Activated T-helper 2 cell treated with anti-CD3 and anti-CD28 coated beads, Interferon-gamma antibody, Interleukin-2, Interleukin-4, amounts not matched to agents 10 μg/mL and 5 μg/mL and 100 μg/mL, durations not matched to agents 14 hours and 24 hours and 36 hours (primary cell): ENCODE measurements around the gene JPH2. TPM values are rescaled to one million over a fixed set of nuclear protein-coding genes. Genes with fewer than 3 reads are reported as not detected.

Source experiments
- DNase-seq: peaks from one replicate; pipeline ENCODE4 v3.0.0; 2021; ENCODE audit warnings: low spot score
- H3K27ac Mint-ChIP-seq: one replicate; pipeline ENCODE4 v1.8.0; 2021; ENCODE audit warnings: mixed read lengths
- H3K27me3 Mint-ChIP-seq: one replicate; pipeline ENCODE4 v1.8.0; 2021; ENCODE audit warnings: low read depth, mixed read lengths
- H3K36me3 Mint-ChIP-seq: one replicate; pipeline ENCODE4 v1.8.0; 2021; ENCODE audit warnings: low read depth, mixed read lengths
- H3K4me1 Mint-ChIP-seq: one replicate; pipeline ENCODE4 v1.8.0; 2021; ENCODE audit warnings: low read depth, mixed read lengths
- H3K4me3 Mint-ChIP-seq: one replicate; pipeline ENCODE4 v1.8.0; 2021; ENCODE audit warnings: low read depth, mild to moderate bottlenecking, moderate library complexity, mixed read lengths
- H3K9me3 Mint-ChIP-seq: one replicate; pipeline ENCODE4 v1.8.0; 2021; ENCODE audit warnings: mixed read lengths
- intact Hi-C: fragments of 100-400 bp; cut with micrococcal nuclease; formaldehyde crosslinking; loops from one replicate; pipeline ENCODE4 v1.15.1; 2023
- total RNA-seq: library from RNA; stranded (reverse); gene quantifications from 2 replicates; pipeline ENCODE4 v1.2.3, GENCODE V29; 2022

Gene JPH2
- total RNA-seq, 1 donor from 2014 or later, result not detected

DNA sequence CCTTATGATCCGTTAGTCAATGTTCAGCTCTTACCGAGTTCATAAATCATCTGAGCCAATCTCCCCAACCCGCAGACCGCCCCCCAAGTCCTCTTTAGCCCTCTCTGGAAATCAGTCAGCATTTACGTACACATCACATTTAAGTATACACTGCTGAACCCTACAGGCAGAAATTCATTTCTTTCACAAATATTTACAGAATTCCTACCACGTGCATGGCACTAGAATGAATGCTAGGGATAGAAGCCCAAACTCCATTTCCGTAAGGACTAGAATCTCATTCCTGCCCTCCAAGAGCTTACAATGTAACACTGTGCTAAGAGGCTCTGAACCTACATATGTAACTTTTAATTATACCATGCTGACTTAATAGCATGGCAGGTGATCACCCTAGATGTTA, 21.8 kb upstream of the JPH2 start:
- peaks cover 51% of the 10 kb centered on the region for H3K4me1 Mint-ChIP-seq
- H3K27me3 Mint-ChIP-seq, result no peaks in the 10 kb centered on the region
- H3K27ac Mint-ChIP-seq, result no peak overlapping the region
- H3K4me3 Mint-ChIP-seq, result peak overlapping the region; percentile 97
- H3K36me3 Mint-ChIP-seq, result peaks cover 22% of the 10 kb centered on the region
- intact Hi-C loops, result no loop called here
- no peaks in the 10 kb centered on the region for H3K9me3 Mint-ChIP-seq
- no peak for DNase-seq

DNA sequence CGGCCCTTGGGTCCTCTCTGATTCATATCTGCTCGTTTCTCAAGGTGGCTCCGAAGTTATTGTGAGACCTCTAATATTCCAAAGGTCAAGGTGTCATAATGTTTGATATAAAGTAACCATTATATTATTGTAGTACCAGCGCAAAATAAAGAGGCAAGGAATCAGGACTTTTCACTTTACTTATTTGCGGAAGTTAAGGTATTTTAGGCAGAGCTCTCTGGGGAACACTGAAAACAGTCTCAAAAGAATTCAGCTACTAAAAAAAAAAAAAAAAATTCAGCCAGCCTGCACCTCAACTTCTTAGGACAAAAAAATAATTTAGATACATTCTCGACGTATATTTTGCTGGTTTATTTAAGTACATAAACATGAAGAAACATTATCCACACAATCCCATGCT, 21.2 kb upstream of the JPH2 start:
- intact Hi-C loops, result no loop called here
- H3K27ac Mint-ChIP-seq, result no peak overlapping the region

DNA sequence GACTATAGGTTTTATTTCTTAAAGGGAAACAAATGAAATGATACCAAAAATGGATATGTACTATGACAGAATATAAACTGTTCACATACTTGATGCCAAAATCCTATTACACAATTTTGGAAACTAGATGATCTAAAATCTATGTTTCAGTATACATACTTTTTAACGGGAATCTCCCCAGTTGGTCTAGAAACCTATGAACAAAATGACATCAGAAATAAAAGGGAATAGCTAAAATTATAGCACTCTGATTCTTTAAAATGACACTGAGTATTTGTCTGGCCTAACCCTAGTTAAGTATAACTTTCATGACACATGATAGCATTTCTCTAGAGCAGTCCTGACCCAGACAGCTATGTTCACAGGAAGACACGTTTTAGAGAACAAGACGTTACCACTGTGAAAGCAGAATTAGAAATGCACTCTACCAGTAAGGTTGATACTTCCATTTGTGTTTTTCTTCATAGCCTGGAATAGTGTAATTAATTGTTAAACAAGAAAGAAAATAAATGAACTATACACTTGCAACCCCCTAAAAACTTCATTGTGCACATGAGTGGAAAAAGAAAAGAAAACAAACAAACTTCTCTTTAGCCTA, 20.2 kb upstream of the JPH2 start:
- Mint-ChIP-seq H3K27ac (no peak overlapping the region), H3K27me3 (no peaks in the 10 kb centered on the region), H3K9me3 (no peaks in the 10 kb centered on the region), H3K36me3 (peaks cover 36% of the 10 kb centered on the region), H3K4me1 (peaks cover 53% of the 10 kb centered on the region), H3K4me3 (no peak overlapping the region)
- no peak for DNase-seq
- intact Hi-C loops, result no loop called here

More for the DNA sequence above, 21.2 kb upstream of the JPH2 start:
- Mint-ChIP-seq H3K4me3 (peak overlapping the region; percentile 97), H3K4me1 (peaks cover 54% of the 10 kb centered on the region), H3K27me3 (no peaks in the 10 kb centered on the region), H3K9me3 (no peaks in the 10 kb centered on the region), H3K36me3 (peaks cover 28% of the 10 kb centered on the region)
- DNase-seq, result no peak

DNA sequence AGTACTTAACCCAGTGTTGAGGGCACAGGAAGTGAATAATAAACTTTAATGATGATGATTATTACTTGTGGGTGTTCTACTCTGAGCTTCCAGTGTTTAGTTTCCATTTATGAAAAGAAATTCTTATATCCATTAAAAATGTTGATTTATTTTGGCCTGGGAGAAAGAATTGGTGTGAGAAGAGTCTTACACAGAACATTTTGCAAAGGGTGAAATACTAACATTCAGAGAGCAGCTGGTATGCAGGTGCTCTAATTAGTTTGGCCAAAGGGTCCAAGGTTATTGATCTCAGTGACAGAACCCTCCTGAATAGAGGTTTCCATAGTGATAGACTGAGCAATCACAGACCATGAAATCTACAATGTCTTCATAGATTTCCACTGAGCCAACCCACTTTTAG, 19.1 kb upstream of the JPH2 start:
- Mint-ChIP-seq H3K4me3 (no peak overlapping the region), H3K27ac (no peak overlapping the region), H3K36me3 (peaks cover 46% of the 10 kb centered on the region), H3K9me3 (no peaks in the 10 kb centered on the region), H3K27me3 (no peaks in the 10 kb centered on the region), H3K4me1 (peaks cover 44% of the 10 kb centered on the region)
- no peak for DNase-seq
- intact Hi-C loops, result no loop called here

DNA sequence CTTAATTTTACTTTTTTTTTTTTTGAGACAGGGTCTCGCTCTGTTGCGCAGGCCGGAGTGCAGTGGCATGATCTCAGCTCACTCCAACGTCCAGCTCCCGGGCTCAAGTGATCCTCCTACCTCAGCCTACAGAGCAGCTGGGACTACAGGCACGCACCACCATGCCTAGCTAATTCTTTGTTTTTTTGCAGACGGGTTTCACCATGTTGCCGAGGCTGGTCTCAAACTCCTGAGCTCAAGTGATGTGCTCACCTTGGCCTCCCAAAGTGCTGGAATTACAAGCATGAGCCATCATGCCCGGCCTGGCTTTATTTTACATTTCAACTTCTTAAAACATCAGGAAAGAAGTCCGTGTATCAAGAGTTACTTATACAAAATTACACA, 17.8 kb upstream of the JPH2 start:
- H3K27ac Mint-ChIP-seq, result no peak overlapping the region
- peaks cover 52% of the 10 kb centered on the region for H3K4me1 Mint-ChIP-seq
- H3K9me3 Mint-ChIP-seq, result peaks cover 4% of the 10 kb centered on the region
- H3K36me3 Mint-ChIP-seq, result peaks cover 59% of the 10 kb centered on the region
- H3K27me3 Mint-ChIP-seq, result no peaks in the 10 kb centered on the region
- H3K4me3 Mint-ChIP-seq, result no peak overlapping the region
- intact Hi-C loops, result no loop called here
- no peak for DNase-seq

DNA sequence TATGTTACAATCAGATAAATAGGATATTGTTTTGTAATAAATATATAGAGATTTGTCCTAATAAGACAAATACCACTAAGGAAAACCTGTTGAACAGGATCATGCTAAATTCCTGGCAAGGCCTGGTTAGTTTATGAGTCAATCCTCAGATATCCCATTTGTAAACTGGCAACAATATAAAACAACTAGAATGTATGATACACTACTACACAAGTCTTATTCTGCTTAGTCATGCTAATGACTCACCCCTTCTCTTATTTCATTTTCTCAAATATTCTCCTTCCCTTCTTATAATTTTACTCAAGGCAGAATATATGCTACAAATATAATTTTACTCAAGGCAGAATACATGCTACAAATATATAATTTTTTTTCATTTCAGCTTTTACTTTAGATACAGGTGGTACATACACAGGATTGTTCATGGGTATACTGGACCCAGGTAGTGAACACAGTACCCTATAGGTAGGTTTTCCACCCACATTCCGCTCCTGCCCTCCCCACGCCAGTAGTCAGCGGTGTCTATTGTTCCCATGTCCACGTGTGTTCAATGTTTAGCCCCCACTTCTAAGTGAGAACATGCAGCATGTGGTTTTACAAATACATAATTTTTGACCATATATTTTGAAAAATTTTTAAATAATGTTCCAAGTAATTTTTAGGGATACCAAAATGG, 17.3 kb upstream of the JPH2 start:
- no peak for DNase-seq
- Mint-ChIP-seq H3K4me1 (peaks cover 52% of the 10 kb centered on the region), H3K27ac (no peak overlapping the region)

DNA sequence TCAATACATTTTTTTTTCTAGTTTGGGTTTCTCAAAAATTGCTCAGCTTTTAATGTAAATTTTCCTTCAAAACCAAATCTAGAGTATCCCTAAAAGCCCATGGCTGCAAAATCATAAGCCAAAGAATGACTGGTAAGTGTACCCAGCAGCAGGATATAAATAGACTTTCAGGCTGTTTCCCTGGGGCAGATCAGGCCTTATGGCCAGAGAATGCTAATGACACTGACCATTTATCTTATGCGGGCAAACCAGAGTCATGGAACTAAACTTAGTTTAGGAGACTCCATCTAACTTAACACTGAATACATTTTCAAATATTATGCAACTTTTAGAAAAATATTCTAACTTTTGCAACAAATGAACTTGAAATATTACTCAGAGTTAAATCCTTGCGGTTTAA, 16.2 kb upstream of the JPH2 start:
- DNase-seq, result no peak
- Mint-ChIP-seq H3K27ac (no peak overlapping the region), H3K4me3 (no peak overlapping the region), H3K36me3 (peaks cover 71% of the 10 kb centered on the region), H3K9me3 (peaks cover 4% of the 10 kb centered on the region), H3K4me1 (peaks cover 48% of the 10 kb centered on the region), H3K27me3 (no peaks in the 10 kb centered on the region)
- intact Hi-C loops, result no loop called here

More for the DNA sequence above, 17.3 kb upstream of the JPH2 start:
- Mint-ChIP-seq H3K27me3 (no peaks in the 10 kb centered on the region), H3K4me3 (no peak overlapping the region), H3K9me3 (peaks cover 4% of the 10 kb centered on the region), H3K36me3 (peaks cover 64% of the 10 kb centered on the region)
- intact Hi-C loops, result no loop called here

DNA sequence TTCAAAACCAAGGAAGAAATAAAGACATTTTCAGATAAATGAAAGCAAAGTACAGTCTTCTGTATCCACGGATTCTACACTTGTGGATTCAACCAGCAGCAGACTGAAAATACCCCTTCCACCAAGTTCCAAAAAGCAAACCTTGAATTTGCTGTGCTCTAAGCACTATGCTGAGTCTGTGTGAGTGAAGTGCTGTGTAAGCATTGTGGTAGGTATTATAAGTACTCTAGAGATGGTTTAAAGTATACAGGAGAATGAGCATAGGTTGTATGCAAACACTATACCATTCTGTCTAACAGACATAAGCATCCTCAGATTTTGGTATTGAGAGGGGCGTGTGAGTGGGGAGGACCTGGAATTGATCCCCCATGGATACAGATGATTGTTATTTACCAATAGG, 14.0 kb upstream of the JPH2 start:
- Mint-ChIP-seq H3K27ac (no peak overlapping the region), H3K4me1 (peaks cover 34% of the 10 kb centered on the region), H3K27me3 (no peaks in the 10 kb centered on the region), H3K36me3 (peaks cover 74% of the 10 kb centered on the region), H3K4me3 (no peak overlapping the region), H3K9me3 (peaks cover 4% of the 10 kb centered on the region)
- DNase-seq, result no peak
- intact Hi-C loops, result no loop called here

DNA sequence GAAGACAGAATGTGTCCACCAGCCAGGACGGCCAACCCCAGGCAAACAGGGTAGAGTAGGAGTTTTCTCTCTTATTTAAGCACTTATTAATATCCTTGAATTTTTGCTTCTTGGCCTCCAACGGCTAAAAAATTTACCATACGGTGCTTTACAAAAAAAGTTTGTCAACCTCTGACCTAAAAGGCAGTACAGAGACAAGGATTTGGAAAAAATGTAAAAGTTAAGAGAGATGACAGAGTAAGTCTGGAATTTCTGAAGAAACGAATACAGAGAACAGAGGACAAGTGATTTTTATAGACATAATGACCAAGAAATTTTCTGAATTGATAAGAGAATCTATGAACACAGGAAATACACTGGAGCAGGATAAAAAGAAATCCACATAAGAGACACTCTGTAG, 13.4 kb upstream of the JPH2 start:
- no peaks in the 10 kb centered on the region for H3K27me3 Mint-ChIP-seq
- no peak overlapping the region for H3K4me3 Mint-ChIP-seq
- peaks cover 37% of the 10 kb centered on the region for H3K4me1 Mint-ChIP-seq
- intact Hi-C loops, result no loop called here
- DNase-seq, result no peak
- H3K27ac Mint-ChIP-seq, result no peak overlapping the region
- H3K36me3 Mint-ChIP-seq, result peaks cover 76% of the 10 kb centered on the region
- peaks cover 4% of the 10 kb centered on the region for H3K9me3 Mint-ChIP-seq

DNA sequence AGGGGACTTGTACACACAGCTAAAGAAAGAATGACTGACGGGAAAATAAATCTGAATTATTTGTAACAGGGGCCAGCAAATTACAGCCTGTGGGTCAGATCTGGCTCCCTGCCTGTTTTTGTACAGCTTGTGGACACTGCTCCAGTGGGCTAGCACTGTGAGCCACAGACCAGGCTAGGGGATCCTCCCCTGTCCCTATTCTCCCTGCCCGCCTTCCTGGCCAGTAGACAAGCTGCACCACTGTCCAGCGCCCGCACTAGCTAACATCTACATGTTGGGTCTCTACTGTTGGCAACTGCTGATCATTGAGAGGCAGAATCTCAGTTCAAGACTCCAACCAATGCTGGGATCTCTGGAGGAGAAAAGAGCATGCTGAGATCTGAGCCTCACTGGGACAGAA, 12.9 kb upstream of the JPH2 start:
- peaks cover 37% of the 10 kb centered on the region for H3K4me1 Mint-ChIP-seq
- peak overlapping the region; percentile 92 for H3K27ac Mint-ChIP-seq
- H3K4me3 Mint-ChIP-seq, result no peak overlapping the region
- H3K27me3 Mint-ChIP-seq, result no peaks in the 10 kb centered on the region
- no peak for DNase-seq
- intact Hi-C loops, result no loop called here
- H3K9me3 Mint-ChIP-seq, result peaks cover 4% of the 10 kb centered on the region
- H3K36me3 Mint-ChIP-seq, result peaks cover 76% of the 10 kb centered on the region

DNA sequence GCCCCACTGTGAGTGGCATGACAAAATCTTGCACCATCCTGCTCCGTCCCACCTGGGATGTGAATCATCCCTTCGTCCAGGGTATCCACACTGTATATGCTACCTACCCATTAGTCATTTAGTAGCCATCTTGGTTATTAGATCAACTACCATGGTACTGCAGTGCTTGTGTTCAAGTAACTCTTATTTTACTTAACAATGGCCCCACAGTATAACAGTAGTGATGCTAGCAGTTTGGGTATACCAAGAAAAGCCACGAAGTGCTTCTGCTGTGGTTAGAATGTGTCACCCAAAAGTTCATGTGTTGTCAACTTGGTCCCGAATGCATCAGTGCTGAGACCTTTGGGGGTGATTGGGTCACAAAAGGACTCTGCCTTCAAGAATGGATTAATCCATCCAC, 11.9 kb upstream of the JPH2 start:
- intact Hi-C loops, result no loop called here
- H3K27me3 Mint-ChIP-seq, result no peaks in the 10 kb centered on the region
- H3K36me3 Mint-ChIP-seq, result peaks cover 72% of the 10 kb centered on the region
- peak overlapping the region; percentile 92 for H3K27ac Mint-ChIP-seq
- H3K4me1 Mint-ChIP-seq, result peaks cover 33% of the 10 kb centered on the region
- H3K9me3 Mint-ChIP-seq, result peaks cover 4% of the 10 kb centered on the region
- H3K4me3 Mint-ChIP-seq, result peak overlapping the region; percentile 37
- DNase-seq, result peak; percentile 41

DNA sequence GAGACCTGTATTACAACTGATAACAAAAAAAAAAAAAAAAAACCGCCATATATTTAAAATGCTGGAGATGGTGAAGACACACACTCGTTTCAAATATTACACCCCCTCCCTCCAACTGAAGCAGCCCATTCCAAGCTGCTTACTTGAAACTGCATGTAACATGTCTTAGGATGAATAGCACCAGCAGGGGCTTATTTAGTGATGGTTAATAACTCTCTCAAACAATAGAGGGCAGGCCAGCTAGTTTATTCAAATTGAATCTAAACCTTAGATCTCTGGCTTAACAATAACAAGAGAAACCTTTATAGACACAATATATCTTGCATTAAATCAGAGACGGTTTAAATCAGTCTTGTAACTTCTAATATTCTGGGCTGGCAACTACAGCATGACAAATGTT, 9.3 kb upstream of the JPH2 start:
- Mint-ChIP-seq H3K27ac (no peak overlapping the region), H3K4me3 (no peak overlapping the region), H3K36me3 (peaks cover 49% of the 10 kb centered on the region), H3K27me3 (peaks cover 2% of the 10 kb centered on the region), H3K4me1 (peaks cover 28% of the 10 kb centered on the region), H3K9me3 (peaks cover 4% of the 10 kb centered on the region)
- no peak for DNase-seq
- intact Hi-C loops, result no loop called here

DNA sequence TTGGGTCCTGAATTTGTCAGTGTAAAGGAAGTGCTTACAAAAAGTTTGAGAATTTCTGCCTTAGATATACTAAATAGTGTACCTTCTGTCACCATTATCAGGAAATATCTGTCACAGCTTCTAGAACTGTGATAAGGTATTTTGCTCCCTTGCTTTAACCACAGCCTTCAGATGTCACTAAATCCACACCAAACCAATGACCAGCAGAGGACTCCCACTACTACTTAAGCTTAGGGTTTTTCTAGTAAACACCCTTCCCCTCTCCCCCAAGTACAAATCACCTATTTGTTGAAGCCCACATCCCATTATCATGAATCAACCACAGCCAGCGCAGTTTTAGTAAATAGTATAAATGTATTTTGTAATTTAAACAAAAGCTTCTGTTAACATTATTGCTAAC, 8.6 kb upstream of the JPH2 start:
- peaks cover 43% of the 10 kb centered on the region for H3K36me3 Mint-ChIP-seq
- intact Hi-C loops, result no loop called here

More for the DNA sequence above, 8.6 kb upstream of the JPH2 start:
- Mint-ChIP-seq H3K4me3 (no peak overlapping the region), H3K9me3 (peaks cover 2% of the 10 kb centered on the region), H3K4me1 (peaks cover 23% of the 10 kb centered on the region), H3K27me3 (peaks cover 5% of the 10 kb centered on the region), H3K27ac (peak overlapping the region; percentile 8)
- DNase-seq, result no peak
